Esophagus muscularis mucosa (tissue), 4 donors: ENCODE data around the gene MEIS2.

Experiments used
- EP300 ChIP-seq: sonication (generic); formaldehyde crosslinking; IDR thresholded peaks from one replicate; pipeline ENCODE4 v1.6.1; 2017; ENCODE audit warnings: antibody characterized with exemption
- POLR2A ChIP-seq: fragments of 450-650 bp; IDR thresholded peaks from one replicate; pipeline ENCODE4 v1.6.1; 2017; ENCODE audit warnings: antibody characterized with exemption, moderate library complexity, mild to moderate bottlenecking, low read depth
- POLR2AphosphoS5 ChIP-seq, 2 donors: sonication (generic); formaldehyde crosslinking; IDR thresholded peaks; one replicate each; pipeline ENCODE4 v1.6.1; 2017; ENCODE audit warnings: antibody characterized with exemption in 2 of 2
- TF ChIP-seq, protein P1 (sequence below), 3 experiments: fragments of 200-600 bp in 2 of 3; fragments of 450-650 bp in 1 of 3; sonication (generic) in 2 of 3; IDR thresholded peaks; one replicate each; pipeline ENCODE4 v1.5.1; 2017 to 2019; ENCODE audit warnings: antibody characterized with exemption in 3 of 3, mild to moderate bottlenecking in 2 of 3, moderate library complexity in 1 of 3

GRCh38 chr15:36925049-36925448, 175.3 kb downstream of the MEIS2 start:
- TF ChIP-seq POLR2AphosphoS5 (IDR thresholded peaks at IDR 0.05) (no peak), POLR2A (no peak), EP300 (no peak)
- TF ChIP-seq, protein P1, sequence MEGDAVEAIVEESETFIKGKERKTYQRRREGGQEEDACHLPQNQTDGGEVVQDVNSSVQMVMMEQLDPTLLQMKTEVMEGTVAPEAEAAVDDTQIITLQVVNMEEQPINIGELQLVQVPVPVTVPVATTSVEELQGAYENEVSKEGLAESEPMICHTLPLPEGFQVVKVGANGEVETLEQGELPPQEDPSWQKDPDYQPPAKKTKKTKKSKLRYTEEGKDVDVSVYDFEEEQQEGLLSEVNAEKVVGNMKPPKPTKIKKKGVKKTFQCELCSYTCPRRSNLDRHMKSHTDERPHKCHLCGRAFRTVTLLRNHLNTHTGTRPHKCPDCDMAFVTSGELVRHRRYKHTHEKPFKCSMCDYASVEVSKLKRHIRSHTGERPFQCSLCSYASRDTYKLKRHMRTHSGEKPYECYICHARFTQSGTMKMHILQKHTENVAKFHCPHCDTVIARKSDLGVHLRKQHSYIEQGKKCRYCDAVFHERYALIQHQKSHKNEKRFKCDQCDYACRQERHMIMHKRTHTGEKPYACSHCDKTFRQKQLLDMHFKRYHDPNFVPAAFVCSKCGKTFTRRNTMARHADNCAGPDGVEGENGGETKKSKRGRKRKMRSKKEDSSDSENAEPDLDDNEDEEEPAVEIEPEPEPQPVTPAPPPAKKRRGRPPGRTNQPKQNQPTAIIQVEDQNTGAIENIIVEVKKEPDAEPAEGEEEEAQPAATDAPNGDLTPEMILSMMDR (IDR thresholded peaks at IDR 0.05): no peak
